Activated CD8-positive, alpha-beta memory T cell treated with anti-CD3 and anti-CD28 coated beads, Interleukin-2, amount 50 U/mL, for 24 hours (primary cell): ENCODE results near the gene RGS16.

Experiments
- DNase-seq: peaks from one replicate; pipeline ENCODE4 v3.0.0-alpha.2; 2020; ENCODE audit errors: extremely low read depth

The RGS16 gene

GRCh38 chr1:182608845-182609610, 4.8 kb upstream of the RGS16 start:
- DNase-seq = no peak

- no peak for DNase-seq
These were observed 4.0 kb upstream of the RGS16 start for GRCh38 chr1:182608236-182608635.

GRCh38 chr1:182607566-182607965, 3.4 kb upstream of the RGS16 start:
- no peak for DNase-seq

GRCh38 chr1:182603646-182604174, 479 bp downstream of the RGS16 start:
- no peak for DNase-seq

- DNase-seq = no peak
These were observed 1.1 kb downstream of the RGS16 start for GRCh38 chr1:182602935-182603645.

- no peak for DNase-seq
These were observed 2.3 kb downstream of the RGS16 start for GRCh38 chr1:182601913-182602312.

- no peak for DNase-seq
These were observed 2.8 kb downstream of the RGS16 start for GRCh38 chr1:182601416-182601786.

GRCh38 chr1:182600745-182601415, 3.3 kb downstream of the RGS16 start:
- no peak for DNase-seq

GRCh38 chr1:182600036-182600713, 4.0 kb downstream of the RGS16 start:
- no peak for DNase-seq

- DNase-seq = no peak
These were observed 4.8 kb downstream of the RGS16 start for GRCh38 chr1:182599339-182599738.

GRCh38 chr1:182598296-182598695, 5.9 kb downstream of the RGS16 start:
- DNase-seq = no peak

- DNase-seq = no peak
These were observed 7.3 kb downstream of the RGS16 start for GRCh38 chr1:182596934-182597333.

GRCh38 chr1:182595641-182596240, 8.4 kb downstream of the RGS16 start:
- no peak for DNase-seq

GRCh38 chr1:182589931-182590330, 14.3 kb downstream of the RGS16 start:
- DNase-seq = no peak

GRCh38 chr1:182589520-182589919, 14.7 kb downstream of the RGS16 start:
- no peak for DNase-seq

GRCh38 chr1:182588500-182589396, 15.4 kb downstream of the RGS16 start, which contains the start of gene RNASEL:
Gene RNASEL, minus strand, starts transcription at chr1:182589256. Its CDS starts 2,450 bp downstream, at chr1:182586806.
- DNase-seq = no peak

- no peak for DNase-seq
These were observed 16.3 kb downstream of the RGS16 start for GRCh38 chr1:182587666-182588499.

GRCh38 chr1:182587093-182587492, 17.1 kb downstream of the RGS16 start:
- no peak for DNase-seq

- DNase-seq = no peak
These were observed 17.8 kb downstream of the RGS16 start for GRCh38 chr1:182586380-182586779.
